SK-N-SH (cell line): ENCODE data around the gene RNU6-9. TPM values are rescaled to one million over a fixed set of nuclear protein-coding genes. Genes with fewer than 3 reads are reported as not detected.

Experiments used
- CTCF ChIA-PET: fragments of 300-600, 350-600 bp; formaldehyde crosslinking; extraction: SDS; loops from one replicate; lab custom pipeline; 2021; lab: Yijun Ruan, JAX
- POLR2A ChIA-PET: fragments of 350-600 bp; sonication (Branson Sonifier 250); formaldehyde crosslinking; extraction: SDS; loops from one replicate; lab custom pipeline; 2020; ENCODE audit warnings: antibody characterized with exemption, inconsistent platforms; lab: Yijun Ruan, JAX
- DNase-seq: peaks from one replicate; pipeline ENCODE4 v3.0.0; 2012
- H2AFZ ChIP-seq: fragments of 200-600 bp; sonication (generic); 2 replicates; pipeline ENCODE4 v1.8.1; 2016; ENCODE audit warnings: antibody characterized with exemption, mild to moderate bottlenecking, low read depth
- H3F3A ChIP-seq: fragments of 200-600 bp; sonication (generic); replicated peaks from 2 replicates; pipeline ENCODE3; 2016; ENCODE audit warnings: antibody characterized with exemption, mild to moderate bottlenecking; ENCODE audit not compliant: insufficient read depth
- H3K27ac ChIP-seq, 2 experiments: fragments of 200-500 bp in 1 of 2; fragments of 200-600 bp in 1 of 2; sonication (Bioruptor generic) in 1 of 2; sonication (generic), shearing (Covaris generic) in 1 of 2; 2 replicates each; pipeline versions ENCODE4 v1.5.1 to v1.6.1; 2014 to 2016; ENCODE audit warnings: low read depth in 2 of 2, inconsistent platforms in 1 of 2, low read length in 1 of 2, mild to moderate bottlenecking in 1 of 2, mixed read lengths in 1 of 2
- H3K27me3 ChIP-seq: fragments of 200-600 bp; sonication (generic), shearing (Covaris generic); 2 replicates; pipeline ENCODE4 v1.6.1; 2016; ENCODE audit warnings: mixed run types; ENCODE audit not compliant: insufficient read depth
- H3K36me3 ChIP-seq, 2 experiments: fragments of 200-500 bp in 1 of 2; fragments of 200-600 bp in 1 of 2; sonication (Bioruptor generic) in 1 of 2; sonication (generic) in 1 of 2; replicated peaks in 1 of 2; 2 replicates each; pipeline versions ENCODE3 to v1.5.1; 2014 to 2016; ENCODE audit warnings: low read length in 1 of 2, mild to moderate bottlenecking in 1 of 2; ENCODE audit not compliant: insufficient read depth in 2 of 2, control insufficient read depth in 1 of 2
- H3K4me1 ChIP-seq, 2 experiments: fragments of 200-500 bp in 1 of 2; fragments of 200-600 bp in 1 of 2; sonication (Bioruptor generic) in 1 of 2; sonication (generic), shearing (Covaris generic) in 1 of 2; 2 replicates each; pipeline versions ENCODE4 v1.5.1 to v1.6.1; 2014 to 2016; ENCODE audit warnings: low read depth in 1 of 2, low read length in 1 of 2, mixed run types in 1 of 2; ENCODE audit not compliant: insufficient read depth in 2 of 2, control insufficient read depth in 1 of 2
- H3K4me2 ChIP-seq: fragments of 200-600 bp; sonication (generic), shearing (Covaris generic); 2 replicates; pipeline ENCODE4 v1.6.1; 2017; ENCODE audit warnings: mixed run types
- H3K4me3 ChIP-seq, 2 experiments: fragments of 200-500 bp in 1 of 2; fragments of 200-600 bp in 1 of 2; sonication (Bioruptor generic) in 1 of 2; sonication (generic), shearing (Covaris generic) in 1 of 2; 2 replicates each; pipeline versions ENCODE4 v1.5.1 to v1.8.1; 2014 to 2016; ENCODE audit warnings: low read depth in 2 of 2, inconsistent platforms in 1 of 2, low read length in 1 of 2, mild to moderate bottlenecking in 1 of 2, mixed read lengths in 1 of 2, moderate library complexity in 1 of 2
- H3K79me2 ChIP-seq: fragments of 200-600 bp; sonication (generic); 2 replicates; pipeline ENCODE4 v1.8.1; 2017; ENCODE audit warnings: mild to moderate bottlenecking; ENCODE audit not compliant: insufficient read depth
- H3K9ac ChIP-seq: fragments of 200-600 bp; sonication (generic); 2 replicates; pipeline ENCODE4 v1.6.1; 2017; ENCODE audit warnings: mixed run types
- H3K9me2 ChIP-seq: fragments of 200-600 bp; sonication (generic); 2 replicates; pipeline ENCODE4 v1.6.1; 2017; ENCODE audit warnings: mixed run types
- H3K9me3 ChIP-seq: fragments of 200-600 bp; sonication (generic); 2 replicates; pipeline ENCODE4 v1.6.1; 2017; ENCODE audit warnings: mixed run types, mild to moderate bottlenecking, moderate library complexity
- H4K20me1 ChIP-seq: fragments of 200-600 bp; sonication (generic); 2 replicates; pipeline ENCODE4 v1.6.1; 2017; ENCODE audit warnings: mild to moderate bottlenecking, mixed run types; ENCODE audit not compliant: insufficient read depth
- CHD2 ChIP-seq: fragments of 150-350 bp; IDR thresholded peaks from 2 replicates; pipeline ENCODE4 v1.6.1; 2018; ENCODE audit warnings: low read length; ENCODE audit not compliant: partially characterized antibody
- ELF1 ChIP-seq: IDR thresholded peaks from 2 replicates; pipeline ENCODE4 v1.4.0; 2012
- EP300 ChIP-seq, 2 experiments: IDR thresholded peaks; 2 replicates each; pipeline versions ENCODE4 v1.4.0 to v1.6.1; 2012; ENCODE audit warnings: borderline replicate concordance in 1 of 2, low read depth in 1 of 2, low read length in 1 of 2
- EZH2phosphoT487 ChIP-seq: fragments of 200-600 bp; sonication (generic); IDR thresholded peaks from 2 replicates; pipeline ENCODE4 v1.6.1; 2017; ENCODE audit warnings: low read depth, mixed run types, mild to moderate bottlenecking, antibody characterized with exemption, moderate library complexity, borderline replicate concordance
- FOSL2 ChIP-seq: IDR thresholded peaks from 2 replicates; pipeline ENCODE4 v1.4.0; 2012; ENCODE audit warnings: low read depth, mild to moderate bottlenecking, moderate library complexity, borderline replicate concordance
- FOXM1 ChIP-seq: IDR thresholded peaks from 2 replicates; pipeline ENCODE4 v1.4.0; 2012; ENCODE audit warnings: low read depth, mild to moderate bottlenecking
- MEF2A ChIP-seq: IDR thresholded peaks from 2 replicates; pipeline ENCODE4 v1.4.0; 2012; ENCODE audit warnings: low read depth, borderline replicate concordance
- MXI1 ChIP-seq: IDR thresholded peaks from 2 replicates; pipeline ENCODE4 v1.6.1; 2012; ENCODE audit warnings: mild to moderate bottlenecking, low read depth, low read length, improper control_type of control experiment
- RCOR1 ChIP-seq: fragments of 150-350 bp; IDR thresholded peaks from 2 replicates; pipeline ENCODE4 v1.6.1; 2017; ENCODE audit warnings: antibody characterized with exemption, low read length
- RXRA ChIP-seq: IDR thresholded peaks from 2 replicates; pipeline ENCODE4 v1.4.0; 2012; ENCODE audit warnings: low read depth, mild to moderate bottlenecking, borderline replicate concordance
- SIN3A ChIP-seq: IDR thresholded peaks from 2 replicates; pipeline ENCODE4 v1.6.1; 2012; ENCODE audit warnings: low read depth, mild to moderate bottlenecking, low read length, moderate library complexity, borderline replicate concordance
- SMC3 ChIP-seq: IDR thresholded peaks from 2 replicates; pipeline ENCODE4 v1.6.1; 2012; ENCODE audit warnings: low read depth, low read length, improper control_type of control experiment
- TAF1 ChIP-seq: IDR thresholded peaks from 2 replicates; pipeline ENCODE4 v1.6.1; 2012; ENCODE audit warnings: low read depth, mild to moderate bottlenecking, low read length, moderate library complexity, borderline replicate concordance
- TEAD4 ChIP-seq: IDR thresholded peaks from 2 replicates; pipeline ENCODE4 v1.4.0; 2012; ENCODE audit warnings: mild to moderate bottlenecking, borderline replicate concordance; ENCODE audit not compliant: insufficient read depth
- USF2 ChIP-seq: fragments of 150-350 bp; IDR thresholded peaks from 2 replicates; pipeline ENCODE4 v1.6.1; 2017; ENCODE audit warnings: antibody characterized with exemption, low read length, low read depth, borderline replicate concordance
- YY1 ChIP-seq: IDR thresholded peaks from 2 replicates; pipeline ENCODE4 v1.4.0; 2012; ENCODE audit warnings: low read depth, mild to moderate bottlenecking
- whole genome bisulfite sequencing: methylation state at CpG from one replicate; pipeline ENCODE4 v1.1.6; 2017; ENCODE audit warnings: low lambda C conversion rate; 5-methylcytosine and 5-hydroxymethylcytosine counted together
- polyA plus RNA-seq, 3 experiments: library from polyadenylated mRNA; depleted of rRNA; stranded (reverse); fragments of >200 nt; gene quantifications; 2 replicates each; pipeline ENCODE4 v1.2.3, GENCODE V29; 2012
- TF ChIP-seq, protein P1 (sequence below): IDR thresholded peaks from 2 replicates; pipeline ENCODE4 v1.4.0; 2012; ENCODE audit warnings: low read depth
- TF ChIP-seq, protein P2 (sequence below): IDR thresholded peaks from 2 replicates; pipeline ENCODE4 v1.4.0; 2012; ENCODE audit warnings: low read depth, borderline replicate concordance

RNU6-9 gene
- polyA plus RNA-seq, 1 of the 3 experiments (the other 2 are of a cell fraction), result not detected

GRCh38 chr19:939439-939838 is 46.2 kb downstream of the RNU6-9 start:
- Histone ChIP-seq H3K9ac (no peak overlapping the region), H3K36me3 (no peaks in the 10 kb centered on the region), H2AFZ (no peak overlapping the region), H3F3A (peaks cover 13% of the 10 kb centered on the region), H4K20me1 (peaks cover 32% of the 10 kb centered on the region), H3K4me1 (peaks cover 6 to 55% of the 10 kb centered on the region in 2 experiments; a peak in 3 of 4 replicates), H3K4me2 (no peak overlapping the region), H3K27ac (peak overlapping the region in 1 of 2 experiments; percentile 95; a peak in 2 of 4 replicates), H3K9me2 (no peaks in the 10 kb centered on the region), H3K79me2 (peaks cover 44% of the 10 kb centered on the region; the same call in 1 of the 2 replicates), H3K27me3 (no peaks in the 10 kb centered on the region), H3K9me3 (no peaks in the 10 kb centered on the region), H3K4me3 (no peak overlapping the region)
- DNase-seq, result no peak
- whole genome bisulfite sequencing, result 93% methylated on average over 22 of the region's 22 CpGs
- TF ChIP-seq MEF2A, result no peak
- TF ChIP-seq USF2, result no peak
- no peak for TF ChIP-seq RCOR1
- TF ChIP-seq EZH2phosphoT487, result no peak
- no peak for TF ChIP-seq MXI1
- TF ChIP-seq, protein P1, sequence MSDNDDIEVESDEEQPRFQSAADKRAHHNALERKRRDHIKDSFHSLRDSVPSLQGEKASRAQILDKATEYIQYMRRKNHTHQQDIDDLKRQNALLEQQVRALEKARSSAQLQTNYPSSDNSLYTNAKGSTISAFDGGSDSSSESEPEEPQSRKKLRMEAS, result no peak
- no peak for TF ChIP-seq EP300 (IDR thresholded peaks at IDR 0.05; ENCODE audit: borderline replicate concordance in 1 of 2, low read depth in 1 of 2, low read length in 1 of 2)
- TF ChIP-seq RXRA, result no peak
- ChIA-PET POLR2A (interaction anchor here (1.4 kb wide), 1 partner anchor 45 kb away, joined by 5 read pairs; the partner anchor contains the start of gene WDR18), CTCF (interaction anchor here (0.6 to 1.4 kb wide), 7 partner anchors 17 to 429 kb away, joined by 3 to 4 read pairs (median 3); partner anchors contain the start of gene WDR18)

DNA sequence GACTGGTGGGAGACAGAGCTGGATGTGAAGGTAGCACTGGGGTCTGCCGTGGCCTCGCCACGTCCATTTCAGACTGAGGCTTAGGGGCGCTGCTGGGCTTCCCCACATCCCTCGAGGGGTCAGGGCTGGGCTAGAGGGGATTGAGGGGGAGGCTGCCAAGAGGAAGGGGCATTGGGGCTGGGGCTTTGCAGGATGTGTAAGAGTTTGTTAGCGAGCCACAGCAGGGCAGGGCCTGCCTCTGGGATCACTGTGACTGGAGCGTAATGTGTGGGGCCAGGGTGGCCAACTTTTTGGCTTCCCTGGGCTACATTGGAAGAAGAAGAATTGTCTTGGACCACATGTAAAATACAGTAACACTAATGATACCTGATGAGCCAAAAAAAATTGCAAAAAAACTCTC is 46.6 kb downstream of the RNU6-9 start:
- Histone ChIP-seq H3K4me2 (peak overlapping the region; percentile 88), H3F3A (peaks cover 13% of the 10 kb centered on the region), H3K4me3 (no peak overlapping the region), H2AFZ (no peak overlapping the region), H3K9me3 (no peaks in the 10 kb centered on the region), H3K4me1 (peaks cover 6 to 56% of the 10 kb centered on the region in 2 experiments; a peak in 3 of 4 replicates), H4K20me1 (peaks cover 36% of the 10 kb centered on the region), H3K27ac (peak overlapping the region; percentile 69 to 95), H3K9me2 (no peaks in the 10 kb centered on the region), H3K79me2 (peaks cover 43% of the 10 kb centered on the region; the same call in 1 of the 2 replicates), H3K9ac (no peak overlapping the region), H3K27me3 (no peaks in the 10 kb centered on the region), H3K36me3 (no peaks in the 10 kb centered on the region)
- TF ChIP-seq SIN3A (no peak), RCOR1 (no peak), YY1 (no peak), EZH2phosphoT487 (no peak), SMC3 (no peak), ELF1 (no peak), TAF1 (no peak), CHD2 (no peak), FOSL2 (no peak), TEAD4 (no peak), FOXM1 (no peak)
- TF ChIP-seq, protein P1, result no peak
- TF ChIP-seq, protein P2, sequence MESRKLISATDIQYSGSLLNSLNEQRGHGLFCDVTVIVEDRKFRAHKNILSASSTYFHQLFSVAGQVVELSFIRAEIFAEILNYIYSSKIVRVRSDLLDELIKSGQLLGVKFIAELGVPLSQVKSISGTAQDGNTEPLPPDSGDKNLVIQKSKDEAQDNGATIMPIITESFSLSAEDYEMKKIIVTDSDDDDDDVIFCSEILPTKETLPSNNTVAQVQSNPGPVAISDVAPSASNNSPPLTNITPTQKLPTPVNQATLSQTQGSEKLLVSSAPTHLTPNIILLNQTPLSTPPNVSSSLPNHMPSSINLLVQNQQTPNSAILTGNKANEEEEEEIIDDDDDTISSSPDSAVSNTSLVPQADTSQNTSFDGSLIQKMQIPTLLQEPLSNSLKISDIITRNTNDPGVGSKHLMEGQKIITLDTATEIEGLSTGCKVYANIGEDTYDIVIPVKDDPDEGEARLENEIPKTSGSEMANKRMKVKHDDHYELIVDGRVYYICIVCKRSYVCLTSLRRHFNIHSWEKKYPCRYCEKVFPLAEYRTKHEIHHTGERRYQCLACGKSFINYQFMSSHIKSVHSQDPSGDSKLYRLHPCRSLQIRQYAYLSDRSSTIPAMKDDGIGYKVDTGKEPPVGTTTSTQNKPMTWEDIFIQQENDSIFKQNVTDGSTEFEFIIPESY, result no peak
- CTCF ChIA-PET, result interaction anchor here (1.1 to 1.4 kb wide), 5 partner anchors 18 to 430 kb away, joined by 3 to 4 read pairs (median 3); partner anchors contain the start of gene WDR18
- WGBS, result 95% methylated on average over 7 of the region's 7 CpGs
- POLR2A ChIA-PET, result interaction anchor here (1.4 kb wide), 1 partner anchor 44 kb away, joined by 5 read pairs; the partner anchor contains the start of gene WDR18
- no peak for DNase-seq
